Measurements from ENCODE around the gene RNASE1. TPM values are rescaled to one million over a fixed set of nuclear protein-coding genes. Genes with fewer than 3 reads are reported as not detected.

The RNASE1 gene
- total and polyA plus RNA-seq, 9 of the 15 experiments (the other 6 are each of a cell fraction or from before 2014, with no cell fraction given) = 6.4 to 33.3 (median 13.9) TPM

GRCh38 chr14:20799892-20800544 is 2.6 kb downstream of the RNASE1 start (continued):
- TF ChIP-seq, protein P1, sequence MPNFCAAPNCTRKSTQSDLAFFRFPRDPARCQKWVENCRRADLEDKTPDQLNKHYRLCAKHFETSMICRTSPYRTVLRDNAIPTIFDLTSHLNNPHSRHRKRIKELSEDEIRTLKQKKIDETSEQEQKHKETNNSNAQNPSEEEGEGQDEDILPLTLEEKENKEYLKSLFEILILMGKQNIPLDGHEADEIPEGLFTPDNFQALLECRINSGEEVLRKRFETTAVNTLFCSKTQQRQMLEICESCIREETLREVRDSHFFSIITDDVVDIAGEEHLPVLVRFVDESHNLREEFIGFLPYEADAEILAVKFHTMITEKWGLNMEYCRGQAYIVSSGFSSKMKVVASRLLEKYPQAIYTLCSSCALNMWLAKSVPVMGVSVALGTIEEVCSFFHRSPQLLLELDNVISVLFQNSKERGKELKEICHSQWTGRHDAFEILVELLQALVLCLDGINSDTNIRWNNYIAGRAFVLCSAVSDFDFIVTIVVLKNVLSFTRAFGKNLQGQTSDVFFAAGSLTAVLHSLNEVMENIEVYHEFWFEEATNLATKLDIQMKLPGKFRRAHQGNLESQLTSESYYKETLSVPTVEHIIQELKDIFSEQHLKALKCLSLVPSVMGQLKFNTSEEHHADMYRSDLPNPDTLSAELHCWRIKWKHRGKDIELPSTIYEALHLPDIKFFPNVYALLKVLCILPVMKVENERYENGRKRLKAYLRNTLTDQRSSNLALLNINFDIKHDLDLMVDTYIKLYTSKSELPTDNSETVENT (CRISPR knock-in tag; IDR thresholded peaks at IDR 0.05) = no peak
- TF ChIP-seq MITF (IDR thresholded peaks at IDR 0.05) = no peak
- no peak for TF ChIP-seq RBM14 (IDR thresholded peaks at IDR 0.05; ENCODE audit: borderline replicate concordance, insufficient read depth, low read depth, low read length)
- no peak for TF ChIP-seq POU5F1 (IDR thresholded peaks at IDR 0.05; ENCODE audit: borderline replicate concordance, low read depth, low read length, partially characterized antibody)
- no peak for TF ChIP-seq ELK1 (CRISPR knock-in tag; IDR thresholded peaks at IDR 0.05)
- no peak for TF ChIP-seq NR2C1 (IDR thresholded peaks at IDR 0.05)
- TF ChIP-seq NR2C1 (tag; IDR thresholded peaks at IDR 0.05) = peak; percentile 15; the same call in 1 of the 2 replicates
- no peak for TF ChIP-seq NEUROD1 (IDR thresholded peaks at IDR 0.05; ENCODE audit: borderline replicate concordance, low read depth, low read length, partially characterized antibody)
- TF ChIP-seq NBN (IDR thresholded peaks at IDR 0.05; ENCODE audit: low read depth) = no peak
- TF ChIP-seq UBTF (IDR thresholded peaks at IDR 0.05; ENCODE audit: borderline replicate concordance in 1 of 2, low read depth in 2 of 2, low read length in 2 of 2) = no peak
- TF ChIP-seq ZNF224 (CRISPR knock-in tag; IDR thresholded peaks at IDR 0.05) = no peak
- TF ChIP-seq ZBTB11 (CRISPR knock-in tag; IDR thresholded peaks at IDR 0.05) = no peak
- no peak for TF ChIP-seq ZNF239 (CRISPR knock-in tag; IDR thresholded peaks at IDR 0.05)

All from K562 (cell line).